Measurements from ENCODE around the gene IDUA.
"Not testable (repeated sequence)": the region's sequence is repeated elsewhere in the genome, so short reads cannot be mapped to it uniquely, and the experiment has no call there.

The IDUA gene

GRCh38 chr4:1046581-1047011 is 59.8 kb downstream of the IDUA start:
- DNase-seq (ENCODE audit: low read depth) = not testable (repeated sequence)

DNA sequence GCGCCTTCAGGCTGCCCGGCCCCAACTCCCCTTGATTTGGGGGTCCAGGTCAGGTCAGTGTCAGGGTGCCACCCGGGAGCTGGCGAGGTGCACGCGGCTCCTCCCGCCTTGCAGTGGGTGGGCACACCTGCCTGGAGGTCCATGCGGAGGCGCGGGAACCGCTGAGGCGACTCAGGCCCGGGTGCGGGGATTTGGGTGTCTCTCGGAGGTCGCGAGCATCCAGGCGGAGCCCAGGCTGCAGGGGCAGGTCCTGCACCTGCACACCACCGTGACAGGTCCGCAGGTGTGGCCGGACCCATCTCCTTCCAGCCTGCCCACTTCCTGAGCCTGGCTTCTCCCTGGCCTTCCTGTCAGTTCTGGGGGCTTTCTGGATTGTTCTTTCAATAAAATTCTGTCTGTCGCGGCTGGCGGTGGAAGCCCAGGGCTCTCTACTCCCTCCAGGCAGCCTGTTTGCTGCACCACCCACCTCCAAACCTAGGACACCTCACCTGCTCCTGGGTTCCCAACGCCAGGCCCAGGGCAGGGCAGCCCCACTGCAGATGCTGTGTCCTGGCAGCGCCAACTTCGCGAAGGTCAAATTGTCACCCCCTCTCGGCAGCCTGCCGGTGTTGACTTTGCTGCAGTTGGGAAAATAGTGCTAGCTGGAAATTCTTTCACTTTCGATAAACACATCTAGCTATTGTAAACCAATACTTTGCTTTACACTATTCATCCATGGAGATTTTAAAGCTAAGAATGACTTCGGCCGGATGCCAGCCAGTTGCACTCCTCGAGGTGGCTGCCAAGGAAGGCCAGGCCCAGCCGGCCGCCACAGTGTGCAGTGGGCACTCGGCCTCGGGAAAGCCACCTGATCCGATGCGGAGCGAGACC is 60.5 kb downstream of the IDUA start:
- DNase-seq (ENCODE audit: low read depth) = no peak

GRCh38 chr4:1047976-1048772 is 61.3 kb downstream of the IDUA start:
- no peak for DNase-seq (ENCODE audit: low read depth)

- no peak for DNase-seq (ENCODE audit: low read depth)
Measured at GRCh38 chr4:1048773-1049590, 62.1 kb downstream of the IDUA start.

GRCh38 chr4:1049591-1049905 is 62.7 kb downstream of the IDUA start:
- DNase-seq (ENCODE audit: low read depth) = no peak

- DNase-seq (ENCODE audit: low read depth) = no peak
Measured at GRCh38 chr4:1050486-1051213, 63.8 kb downstream of the IDUA start.

DNA sequence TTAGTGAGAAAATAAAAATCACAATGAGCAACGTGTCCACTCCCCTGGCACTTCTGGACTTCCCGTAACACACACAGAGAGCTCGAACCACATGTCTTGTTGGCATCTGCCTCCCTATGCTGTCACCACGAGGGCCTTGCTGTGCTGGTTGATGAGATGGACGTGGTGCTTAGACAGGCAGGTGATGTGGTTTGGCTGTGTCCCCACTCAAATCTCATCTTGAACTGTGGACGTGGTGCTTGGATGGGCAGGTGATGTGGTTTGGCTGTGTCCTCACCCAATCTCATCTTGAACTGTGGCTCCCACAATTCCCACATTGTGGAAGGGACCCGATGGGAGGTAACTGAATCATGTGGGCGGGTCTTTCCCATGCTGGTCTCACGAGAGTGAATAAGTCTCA is 64.6 kb downstream of the IDUA start:
- DNase-seq (ENCODE audit: low read depth) = no peak

- no peak for DNase-seq (ENCODE audit: low read depth)
Measured at GRCh38 chr4:1052231-1052671, 65.4 kb downstream of the IDUA start.

GRCh38 chr4:1053080-1053661 is 66.3 kb downstream of the IDUA start:
- DNase-seq (ENCODE audit: low read depth) = no peak

DNA sequence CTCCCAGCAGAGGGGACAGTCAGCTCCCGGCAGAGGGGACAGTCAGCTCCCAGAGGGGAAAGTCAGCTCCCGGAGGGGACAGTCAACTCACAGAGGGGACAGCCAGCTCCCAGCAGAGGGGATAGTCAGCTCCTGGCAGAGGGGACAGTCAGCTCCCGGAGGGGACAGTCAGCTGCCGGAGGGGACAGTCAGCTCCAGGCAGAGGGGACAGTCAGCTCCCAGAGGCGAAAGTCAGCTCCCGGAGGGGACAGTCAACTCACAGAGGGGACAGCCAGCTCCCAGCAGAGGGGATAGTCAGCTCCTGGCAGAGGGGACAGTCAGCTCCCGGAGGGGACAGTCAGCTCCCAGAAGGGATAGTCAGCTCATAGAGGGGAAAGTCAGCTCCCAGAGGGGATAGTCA is 67.0 kb downstream of the IDUA start:
- not testable (repeated sequence) for DNase-seq (ENCODE audit: low read depth)
